Upper lobe of left lung (tissue), 4 donors: Measurements from ENCODE around the gene MYO16.

ENCODE experiments used
- CTCF ChIP-seq, 6 experiments: fragments of 450-650 bp in 4 of 6; fragments of 200-600 bp in 2 of 6; sonication (generic) in 2 of 6; IDR thresholded peaks; one replicate each; pipeline ENCODE4 v1.5.1; 2016 to 2019; ENCODE audit warnings: antibody characterized with exemption in 6 of 6
- EP300 ChIP-seq, 4 donors: sonication (generic); formaldehyde crosslinking; IDR thresholded peaks; one replicate each; pipeline ENCODE4 v1.5.1; 2017; ENCODE audit warnings: antibody characterized with exemption in 4 of 4, control low read depth in 2 of 4
- POLR2A ChIP-seq, 4 donors: fragments of 450-650 bp; IDR thresholded peaks; one replicate each; pipeline ENCODE4 v1.5.1; 2016 to 2017; ENCODE audit warnings: antibody characterized with exemption in 4 of 4, mild to moderate bottlenecking in 2 of 4
- POLR2AphosphoS5 ChIP-seq, 2 donors: sonication (generic); formaldehyde crosslinking; IDR thresholded peaks; one replicate each; pipeline ENCODE4 v1.5.1; 2017; ENCODE audit warnings: antibody characterized with exemption in 2 of 2

- TF ChIP-seq CTCF (IDR thresholded peaks at IDR 0.05): no peak
- TF ChIP-seq POLR2A (IDR thresholded peaks at IDR 0.05): no peak
- no peak for TF ChIP-seq EP300 (IDR thresholded peaks at IDR 0.05)
- TF ChIP-seq POLR2AphosphoS5 (IDR thresholded peaks at IDR 0.05): no peak
These were observed 492.4 kb downstream of the MYO16 start for GRCh38 chr13:109121826-109122225.
